ENCODE results near the gene INPP5A. TPM values are rescaled to one million over a fixed set of nuclear protein-coding genes. Genes with fewer than 3 reads are reported as not detected.

INPP5A gene
- total and polyA plus RNA-seq, 9 of the 15 experiments (the other 6 are each of a cell fraction or from before 2014, with no cell fraction given), result 0.66 to 11.6 (median 7.7) TPM

- no CpG with 5 or more reads among the region's 18 CpGs for WGBS (ENCODE audit: insufficient coverage, low coverage, missing lambda C conversion rate)
- H3K4me2 ChIP-seq (ENCODE audit: insufficient read depth, low read length), result no peak overlapping the region
- DNase-seq (ENCODE audit: extremely low read depth in 1 of 4, low spot score in 3 of 4), result no peak
- no peaks in the 10 kb centered on the region for H4K20me1 ChIP-seq (replicated peaks; ENCODE audit: control insufficient read depth, insufficient read depth, low read length)
- CTCF ChIA-PET (ENCODE audit: low intra/inter-chr PET ratio), result no interaction called here
- no TSS peak for BruUV-seq (replicated peaks)
- H3K79me2 ChIP-seq (ENCODE audit: control insufficient read depth, insufficient read depth, low read length), result no peaks in the 10 kb centered on the region
- H3K4me3 ChIP-seq, result no peak overlapping the region
- no peak for ATAC-seq
- no peaks in the 10 kb centered on the region for H3K9me3 ChIP-seq (replicated peaks; ENCODE audit: control insufficient read depth, insufficient read depth, low read depth, low read length)
- POLR2A ChIA-PET, result no interaction called here
- no peak overlapping the region for H3K9ac ChIP-seq (ENCODE audit: insufficient read depth in 1 of 2, low read depth in 2 of 2, low read length in 2 of 2)
- intact Hi-C loops (cut with micrococcal nuclease) (no loop called here), in situ Hi-C loops (cut with MboI) (no loop called here)
- H3K4me1 ChIP-seq (replicated peaks in 1 of 2; ENCODE audit: control insufficient read depth in 2 of 2, insufficient read depth in 2 of 2, low read length in 2 of 2), result no peaks in the 10 kb centered on the region
- FAIRE-seq, result no peak
- TF ChIP-seq IFI16 (CRISPR knock-in tag; IDR thresholded peaks at IDR 0.05), result no peak
- TF ChIP-seq ZNF165 (CRISPR knock-in tag; IDR thresholded peaks at IDR 0.05; ENCODE audit: borderline replicate concordance), result no peak
- no peak for TF ChIP-seq ZNF444 (CRISPR knock-in tag; IDR thresholded peaks at IDR 0.05)
- H3K36me3 ChIP-seq (ENCODE audit: control insufficient read depth, insufficient read depth, low read length), result no peaks in the 10 kb centered on the region
- no peak overlapping the region for H3K27ac ChIP-seq (ENCODE audit: extremely low read depth, low read depth, low read length)
- no peaks in the 10 kb centered on the region for H3K9me1 ChIP-seq (ENCODE audit: control insufficient read depth, insufficient read depth, low read length)
- H2AFZ ChIP-seq (ENCODE audit: low read depth, low read length), result no peak overlapping the region
- no peaks in the 10 kb centered on the region for H3K27me3 ChIP-seq (ENCODE audit: control insufficient read depth in 2 of 2, insufficient read depth in 2 of 2, low read length in 2 of 2)
Observed at GRCh38 chr10:132776821-132777220, 239.2 kb downstream of the INPP5A start.

- FAIRE-seq (no peak), DNase-seq (ENCODE audit: extremely low read depth in 1 of 4, low spot score in 3 of 4) (no peak), ATAC-seq (no peak)
- no peak overlapping the region for H3K4me2 ChIP-seq (ENCODE audit: insufficient read depth, low read length)
- no peaks in the 10 kb centered on the region for H3K36me3 ChIP-seq (ENCODE audit: control insufficient read depth, insufficient read depth, low read length)
- H3K79me2 ChIP-seq (ENCODE audit: control insufficient read depth, insufficient read depth, low read length), result no peaks in the 10 kb centered on the region
- no TSS peak for BruUV-seq (replicated peaks)
- ChIA-PET CTCF (ENCODE audit: low intra/inter-chr PET ratio) (no interaction called here), POLR2A (no interaction called here)
- H3K9ac ChIP-seq (ENCODE audit: insufficient read depth in 1 of 2, low read depth in 2 of 2, low read length in 2 of 2), result no peak overlapping the region; a peak in 1 of 4 replicates
- 100% methylated on average over 2 of the region's 14 CpGs for WGBS (ENCODE audit: insufficient coverage, low coverage, missing lambda C conversion rate)
- intact Hi-C loops (cut with micrococcal nuclease), result no loop called here
- H3K4me3 ChIP-seq, result no peak overlapping the region
- H3K9me3 ChIP-seq (replicated peaks; ENCODE audit: control insufficient read depth, insufficient read depth, low read depth, low read length), result no peaks in the 10 kb centered on the region
- no peaks in the 10 kb centered on the region for H4K20me1 ChIP-seq (replicated peaks; ENCODE audit: control insufficient read depth, insufficient read depth, low read length)
- in situ Hi-C loops (cut with MboI), result no loop called here
- H3K27ac ChIP-seq (ENCODE audit: extremely low read depth, low read depth, low read length), result no peak overlapping the region
- no peaks in the 10 kb centered on the region for H3K27me3 ChIP-seq (ENCODE audit: control insufficient read depth in 2 of 2, insufficient read depth in 2 of 2, low read length in 2 of 2)
- no peaks in the 10 kb centered on the region for H3K4me1 ChIP-seq (replicated peaks in 1 of 2; ENCODE audit: control insufficient read depth in 2 of 2, insufficient read depth in 2 of 2, low read length in 2 of 2)
- no peak overlapping the region for H2AFZ ChIP-seq (ENCODE audit: low read depth, low read length)
- no peaks in the 10 kb centered on the region for H3K9me1 ChIP-seq (ENCODE audit: control insufficient read depth, insufficient read depth, low read length)
- no peak for TF ChIP-seq KHSRP (IDR thresholded peaks at IDR 0.05)
- TF ChIP-seq MCM2 (IDR thresholded peaks at IDR 0.05; ENCODE audit: low read depth), result no peak
- no peak for TF ChIP-seq ATF6 (CRISPR knock-in tag; IDR thresholded peaks at IDR 0.05)
- TF ChIP-seq UBTF (IDR thresholded peaks at IDR 0.05; ENCODE audit: borderline replicate concordance in 1 of 2, low read depth in 2 of 2, low read length in 2 of 2), result no peak
- TF ChIP-seq ZNF282 (CRISPR knock-in tag; IDR thresholded peaks at IDR 0.05), result no peak
- no peak for TF ChIP-seq LARP7 (IDR thresholded peaks at IDR 0.05)
- TF ChIP-seq ETV6 (IDR thresholded peaks at IDR 0.05; ENCODE audit: borderline replicate concordance in 1 of 2, low read depth in 2 of 2, low read length in 1 of 2), result no peak
- TF ChIP-seq ETV6 (CRISPR knock-in tag; IDR thresholded peaks at IDR 0.05; ENCODE audit: borderline replicate concordance), result no peak
Observed at GRCh38 chr10:132777441-132777840, 239.9 kb downstream of the INPP5A start.

Data from K562 (cell line).